HG02973 (cell line): ENCODE results near the gene KATNA1.

ENCODE experiments used
- ATAC-seq: cut with Tn5 transposase; IDR thresholded peaks from one replicate; pipeline ENCODE4 v1.9.1; 2021; ENCODE audit warnings: moderate library complexity; ENCODE audit not compliant: unreplicated experiment

KATNA1 gene

DNA sequence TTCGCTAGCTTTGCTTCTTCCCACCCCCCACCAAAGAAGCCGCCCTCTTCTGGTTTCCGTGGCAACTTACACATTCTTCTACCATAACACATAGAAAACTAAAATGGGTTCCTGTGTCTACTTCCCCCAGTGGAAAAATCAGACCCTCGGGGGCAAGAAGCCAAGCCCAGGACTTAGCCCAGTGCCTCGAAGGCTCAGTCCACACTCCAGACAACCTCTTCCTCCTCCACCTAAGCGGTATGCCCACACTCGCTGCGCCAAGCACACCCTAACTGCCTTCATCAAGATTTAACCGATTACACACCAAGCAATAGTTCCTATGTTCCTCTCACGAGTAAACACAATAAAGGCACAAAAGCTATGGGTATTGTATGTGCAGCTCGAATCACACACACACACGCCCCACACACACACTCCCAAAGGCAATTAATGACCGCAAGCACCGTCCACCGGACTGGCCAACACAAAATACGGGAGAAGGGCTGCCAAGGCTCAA is 103.2 kb downstream of the KATNA1 start:
- ATAC-seq, result peak; percentile 33
